NCI-H2107 treated with DMSO at 0.1 percent for 48 hours (cell line): ENCODE results near the gene SLC25A14.

ENCODE experiments used
- DNase-seq: peaks from one replicate; lab custom pipeline; 2025; ENCODE audit not compliant: unreplicated experiment; lab: John Stamatoyannopoulos, UW

The SLC25A14 gene

DNA sequence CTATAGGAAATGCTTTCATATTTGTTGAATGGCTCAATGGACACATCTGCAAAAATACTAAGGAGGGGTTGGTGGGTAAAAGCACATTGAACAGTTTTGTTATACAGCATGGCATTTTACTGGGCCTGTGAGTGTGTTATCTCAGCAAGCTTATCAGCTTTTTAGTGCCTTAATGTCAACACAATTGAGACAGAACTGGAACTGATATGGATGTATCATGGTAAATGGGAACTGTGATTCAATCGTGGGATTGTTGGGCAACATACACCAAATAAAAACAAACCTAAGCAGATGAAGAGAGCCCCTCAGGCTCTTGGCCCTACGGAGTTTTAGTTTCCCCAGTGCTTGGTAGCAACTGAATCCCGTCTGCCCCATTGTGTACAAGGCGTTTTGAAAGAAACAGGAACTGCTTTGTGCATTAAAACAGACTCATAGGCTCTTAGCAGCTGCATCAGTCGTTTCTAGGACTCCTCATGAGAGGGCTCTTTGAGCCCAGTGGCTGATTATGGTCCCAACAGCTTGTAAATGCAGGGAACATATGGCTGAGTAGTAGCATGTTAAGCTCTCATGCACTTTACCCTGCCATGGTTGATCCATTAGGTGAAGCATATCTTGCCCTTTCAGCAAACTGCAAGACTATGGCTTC is 38.4 kb downstream of the SLC25A14 start:
- peak; percentile 39 for DNase-seq

DNA sequence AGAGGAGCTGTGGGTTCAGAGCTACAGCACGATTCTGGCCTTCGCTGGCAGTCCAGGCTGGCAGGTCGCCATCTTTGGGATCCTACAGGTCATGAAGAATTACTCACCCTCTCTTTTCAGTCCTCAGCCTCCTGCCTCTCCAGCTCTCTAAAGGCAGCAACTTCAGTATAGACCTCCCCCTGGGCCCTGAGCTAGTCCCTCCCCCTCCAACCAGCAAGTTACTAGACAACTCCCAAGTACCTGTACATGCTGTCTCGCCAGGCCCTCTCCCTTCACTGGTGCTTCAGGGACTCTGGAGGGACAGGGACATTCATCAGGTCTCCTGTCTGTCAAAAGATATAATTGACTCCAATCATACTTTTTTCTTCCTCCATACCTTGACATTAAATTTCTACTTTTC is 45.8 kb downstream of the SLC25A14 start, which contains the start of gene GPR119:
Gene GPR119, minus strand, starts transcription at position 155 of the 400 bp plus-strand sequence. CDS start 227 bp downstream, outside the sequence.
- DNase-seq, result no peak

DNA sequence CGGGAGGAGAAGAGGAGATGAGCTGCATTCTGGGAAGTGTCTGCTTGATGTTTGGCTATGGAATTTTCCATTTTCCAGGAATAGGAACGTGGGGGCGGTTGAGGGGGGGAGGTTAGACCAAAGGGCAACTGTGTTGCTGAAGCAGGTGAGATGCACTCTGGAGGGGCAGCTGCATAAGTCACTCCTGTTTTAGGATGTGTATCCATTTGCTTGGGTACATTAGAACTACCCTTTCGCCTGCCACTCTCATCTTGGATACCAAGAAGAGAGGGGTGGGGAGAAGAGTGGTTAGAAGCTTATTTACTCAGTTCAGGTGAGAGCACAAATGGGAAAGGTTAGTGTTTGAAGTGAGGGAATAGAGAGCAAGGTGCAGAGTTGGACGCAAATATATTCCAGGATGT is 46.7 kb downstream of the SLC25A14 start:
- no peak for DNase-seq

DNA sequence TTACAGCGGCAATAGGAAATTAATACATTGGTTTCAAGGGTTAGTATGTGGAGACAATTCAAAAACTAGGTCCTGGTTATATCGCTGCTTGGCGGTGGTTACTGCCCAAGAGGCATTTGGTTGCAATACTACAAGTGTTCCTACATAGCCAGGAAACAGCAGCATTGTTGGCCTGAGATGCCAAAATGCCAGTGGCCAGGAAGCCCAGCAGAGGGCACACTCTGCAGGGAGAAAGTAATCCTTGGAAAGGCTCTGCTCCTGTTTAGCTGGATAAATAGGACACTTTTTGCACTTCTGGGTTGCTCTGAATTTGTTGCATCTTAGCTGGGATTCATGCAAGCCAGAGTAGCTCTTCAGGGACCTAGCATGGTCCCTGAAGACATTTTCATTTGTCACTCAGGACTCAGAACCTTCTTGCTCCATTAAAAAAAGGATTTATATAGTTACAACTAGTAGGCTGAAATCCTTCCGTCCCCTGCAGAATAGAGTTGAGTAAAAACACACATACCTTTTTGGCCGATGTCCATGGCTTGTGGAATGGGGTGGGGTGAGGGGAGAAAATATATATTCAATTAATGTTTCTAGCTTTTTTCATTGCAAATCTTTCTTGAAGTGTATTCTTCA is 53.8 kb downstream of the SLC25A14 start:
- DNase-seq, result peak; percentile 59

DNA sequence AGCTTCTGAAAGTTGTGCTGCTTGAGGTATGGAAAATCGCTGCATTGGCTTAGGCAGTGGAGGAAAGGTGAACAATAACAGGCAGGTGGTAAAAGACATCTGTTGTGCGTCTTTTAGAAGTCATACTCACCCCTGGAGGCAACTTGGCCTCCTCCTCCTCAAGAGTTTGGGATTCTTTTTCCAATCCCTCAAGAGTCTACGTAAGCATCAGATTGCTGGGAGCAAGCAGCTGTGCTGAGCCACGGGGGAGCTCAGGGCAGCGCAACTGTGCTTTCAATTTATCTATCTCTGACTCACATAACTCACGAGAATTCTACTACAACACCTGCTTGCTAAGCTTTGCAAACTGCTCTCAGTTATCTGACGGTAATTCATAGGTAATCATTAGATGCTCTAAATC is 55.6 kb downstream of the SLC25A14 start:
- peak; percentile 20 for DNase-seq

DNA sequence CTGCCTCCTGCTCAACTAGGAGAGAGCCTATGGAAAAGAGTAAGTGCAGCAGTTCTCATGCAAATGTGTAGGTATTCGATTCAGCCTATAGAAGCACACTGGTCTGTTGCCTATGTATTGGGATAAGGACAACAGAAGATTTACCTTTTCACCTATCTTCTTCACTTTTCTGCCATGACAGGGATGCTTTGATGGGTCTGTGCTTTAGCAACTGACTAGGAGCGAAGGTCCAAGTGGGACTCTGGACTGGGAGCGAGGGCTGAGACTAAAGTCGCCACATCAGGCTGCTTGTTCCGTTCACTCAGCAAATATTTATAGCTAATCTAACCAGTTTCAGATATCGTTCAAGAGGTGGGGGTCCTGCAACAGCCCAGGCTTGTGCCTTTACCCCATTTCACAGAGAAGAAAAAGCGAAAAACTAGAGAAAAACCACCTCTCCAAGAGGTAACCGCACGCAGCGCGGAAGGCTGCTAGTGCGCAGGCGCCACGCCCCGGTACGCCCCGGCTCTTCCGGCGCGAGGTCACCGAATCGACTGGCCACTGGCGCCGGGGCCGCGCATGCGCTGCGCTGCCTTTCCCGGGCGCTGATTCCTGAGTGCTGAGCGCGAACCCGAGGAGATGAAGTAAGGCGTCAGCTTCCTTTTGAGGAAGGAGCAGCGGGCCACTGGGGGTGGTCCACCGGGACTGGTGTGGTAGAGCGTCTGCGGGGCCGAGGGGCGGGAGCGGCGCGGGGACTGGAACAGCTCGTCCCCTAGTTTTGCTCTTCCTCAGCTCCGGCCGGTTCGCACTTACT is 61.9 kb downstream of the SLC25A14 start, which contains the start of gene RBMX2:
Gene RBMX2, plus strand, starts transcription at position 573 of the 793 bp plus-strand sequence. Its CDS starts 46 bp downstream, at position 619.
- peak; percentile 79 for DNase-seq

DNA sequence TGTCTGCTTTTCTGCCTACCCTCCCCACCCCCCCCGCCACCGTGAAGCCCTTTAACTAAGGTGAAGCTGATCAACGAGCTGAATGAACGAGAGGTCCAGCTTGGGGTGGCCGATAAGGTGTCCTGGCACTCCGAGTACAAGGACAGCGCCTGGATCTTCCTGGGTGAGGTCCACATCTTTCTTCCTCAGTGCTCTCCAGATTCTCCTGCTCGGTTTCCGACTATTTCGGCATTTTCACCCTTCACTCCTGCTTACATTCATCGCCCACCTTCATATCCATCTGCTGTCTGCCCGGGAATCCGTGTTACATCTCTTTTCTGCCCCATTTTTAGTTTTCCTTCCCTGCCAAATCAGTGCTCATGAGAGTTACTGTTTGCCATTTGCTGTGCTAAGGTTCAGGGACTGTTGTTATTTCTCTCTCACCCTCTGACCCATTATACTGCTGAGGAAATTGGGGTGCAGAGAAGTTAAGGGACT is 62.5 kb downstream of the SLC25A14 start:
- DNase-seq, result no peak

DNA sequence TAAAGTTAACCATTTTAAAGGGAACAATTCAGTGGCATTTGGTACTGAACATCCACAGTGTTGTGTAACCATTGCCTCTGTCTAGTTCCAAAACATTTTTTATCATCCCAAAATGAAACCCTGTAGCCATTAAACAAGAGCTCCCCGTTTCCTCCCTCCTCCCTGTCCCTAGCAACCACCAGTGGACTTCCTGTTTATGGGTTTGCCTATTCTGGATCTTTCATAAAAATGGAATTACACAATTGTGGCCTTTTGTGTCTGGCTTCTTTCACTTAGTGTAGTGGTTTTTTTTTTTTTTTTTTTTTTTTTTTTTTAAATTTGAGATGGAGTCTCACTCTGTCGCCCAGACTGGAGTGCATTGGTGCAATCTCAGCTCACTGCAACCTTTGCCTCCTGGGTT is 73.7 kb downstream of the SLC25A14 start:
- DNase-seq, result no peak

DNA sequence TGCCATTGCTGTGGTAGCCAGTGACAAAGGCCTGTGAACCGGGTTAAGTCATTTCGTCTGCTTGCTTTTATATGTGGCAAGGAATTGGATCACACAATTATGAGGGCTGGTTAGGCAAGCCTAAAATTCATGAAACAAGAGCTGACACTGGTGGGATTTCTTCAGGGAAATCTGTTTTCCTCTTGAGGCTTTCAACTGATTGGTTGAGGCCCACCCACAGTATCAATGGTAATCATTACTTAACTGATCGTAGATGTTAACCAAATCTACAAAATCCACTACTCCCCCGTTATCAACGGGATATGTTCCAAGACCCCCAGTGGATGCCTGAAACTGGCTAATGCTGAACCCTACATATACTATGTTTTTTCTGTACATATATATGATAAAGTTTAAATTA is 75.1 kb downstream of the SLC25A14 start:
- no peak for DNase-seq

DNA sequence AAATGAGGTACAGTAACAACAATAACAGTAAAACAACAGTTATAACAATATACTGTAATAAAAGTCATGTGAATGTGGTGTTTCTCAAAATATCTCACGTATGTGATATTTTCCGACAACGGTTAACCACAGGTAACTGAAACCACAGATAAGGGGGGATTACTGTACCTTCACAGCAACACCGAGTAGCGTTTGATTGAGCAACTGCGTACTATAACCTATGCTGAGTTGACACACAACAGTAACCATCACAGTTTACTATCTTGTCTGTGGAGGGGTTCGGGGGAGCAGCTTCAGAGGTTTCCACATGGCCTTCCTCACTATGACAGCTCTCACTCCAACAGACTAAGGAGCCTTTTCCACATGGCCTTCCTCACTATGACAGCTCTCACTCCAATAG is 75.5 kb downstream of the SLC25A14 start:
- DNase-seq, result no peak

DNA sequence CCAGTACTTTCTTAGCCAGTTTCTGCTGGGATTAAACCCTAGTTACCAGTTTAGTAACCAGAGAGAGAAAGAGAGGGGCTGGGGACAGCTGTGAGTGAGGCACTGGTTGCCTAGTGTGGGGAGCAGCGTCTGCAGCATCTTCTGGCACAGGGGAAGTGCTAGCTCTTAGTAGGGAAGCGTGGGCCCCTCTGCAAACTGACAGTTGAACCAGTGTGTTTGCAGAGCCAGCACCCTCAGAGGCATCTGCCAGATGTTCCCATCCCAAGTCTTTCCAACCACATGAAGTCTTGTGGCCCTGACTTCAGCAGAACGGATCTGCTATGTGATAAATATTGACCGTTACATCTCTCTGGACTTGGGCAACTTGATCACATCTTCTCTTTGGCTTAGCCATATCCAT is 77.1 kb downstream of the SLC25A14 start:
- no peak for DNase-seq

DNA sequence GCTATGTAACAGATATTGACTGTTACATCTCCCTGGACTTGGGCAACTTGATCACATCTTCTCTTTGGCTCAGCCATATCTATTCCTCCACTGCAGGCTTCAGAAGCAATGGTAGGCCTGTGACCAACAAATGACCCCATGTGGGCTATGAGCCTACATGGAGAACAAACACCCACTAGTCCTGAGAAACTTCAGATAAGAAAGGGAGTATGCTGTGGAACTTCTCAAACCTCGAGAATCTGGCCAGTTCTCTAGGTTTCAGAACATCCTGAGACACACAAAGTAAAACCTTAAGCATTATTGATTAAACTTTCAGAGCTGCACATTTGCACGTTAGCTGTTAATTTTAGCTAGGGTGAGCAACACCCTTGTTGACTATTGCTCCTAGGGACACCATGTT is 78.3 kb downstream of the SLC25A14 start:
- no peak for DNase-seq

DNA sequence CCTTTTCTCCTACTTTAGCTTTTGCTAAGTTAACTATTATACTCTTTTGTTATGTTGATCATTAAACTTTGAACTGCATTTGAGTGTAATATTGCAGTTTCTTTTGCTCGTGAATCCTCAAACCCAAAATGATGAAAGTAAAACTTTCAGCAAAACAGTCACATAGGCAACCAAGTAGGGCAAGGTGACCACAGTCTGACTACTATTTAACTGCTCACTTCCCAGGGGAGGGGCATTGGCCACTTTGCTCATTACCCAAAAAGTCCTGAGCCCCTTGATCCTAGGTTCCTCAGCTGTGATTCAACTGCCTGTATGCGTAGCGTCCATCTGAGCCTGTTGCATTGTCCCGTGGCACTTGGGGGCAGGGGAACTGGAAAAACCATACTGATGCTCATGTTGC is 79.0 kb downstream of the SLC25A14 start:
- DNase-seq, result no peak

DNA sequence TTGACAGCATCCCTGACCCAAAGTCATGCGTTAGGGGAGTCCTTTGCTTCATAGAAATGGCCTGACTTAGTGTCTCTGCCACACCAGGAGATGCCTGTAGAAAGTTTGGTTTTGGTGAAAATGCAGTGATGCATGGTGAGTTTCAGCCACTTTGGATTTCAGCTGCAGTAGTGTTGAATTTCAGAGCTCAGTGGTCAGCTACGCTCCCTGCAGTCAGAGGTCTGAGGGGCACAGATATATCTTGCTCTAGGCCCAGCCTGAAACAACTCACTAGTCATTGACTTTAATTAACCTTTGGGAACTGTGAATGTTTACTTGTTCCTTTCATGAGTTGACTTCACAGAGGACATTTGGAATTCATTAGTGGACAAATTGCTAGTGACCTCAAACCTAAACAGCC is 79.5 kb downstream of the SLC25A14 start:
- no peak for DNase-seq
